PFSK-1 (cell line): ENCODE data around the gene ATP5F1E.

Experiments
- TAF1 ChIP-seq: IDR thresholded peaks from 2 replicates; pipeline ENCODE4 v1.6.1; 2012; ENCODE audit warnings: low read length, control low read depth, borderline replicate concordance; ENCODE audit not compliant: insufficient read depth
- TF ChIP-seq, protein P1 (sequence below), 2 experiments: IDR thresholded peaks; 2 replicates each; pipeline versions ENCODE4 v1.6.1 to v1.8.0; 2011 to 2012; ENCODE audit warnings: low read depth in 2 of 2, low read length in 2 of 2, control low read depth in 1 of 2, inconsistent platforms in 1 of 2, mild to moderate bottlenecking in 1 of 2, moderate library complexity in 1 of 2; ENCODE audit not compliant: insufficient read depth in 1 of 2

DNA sequence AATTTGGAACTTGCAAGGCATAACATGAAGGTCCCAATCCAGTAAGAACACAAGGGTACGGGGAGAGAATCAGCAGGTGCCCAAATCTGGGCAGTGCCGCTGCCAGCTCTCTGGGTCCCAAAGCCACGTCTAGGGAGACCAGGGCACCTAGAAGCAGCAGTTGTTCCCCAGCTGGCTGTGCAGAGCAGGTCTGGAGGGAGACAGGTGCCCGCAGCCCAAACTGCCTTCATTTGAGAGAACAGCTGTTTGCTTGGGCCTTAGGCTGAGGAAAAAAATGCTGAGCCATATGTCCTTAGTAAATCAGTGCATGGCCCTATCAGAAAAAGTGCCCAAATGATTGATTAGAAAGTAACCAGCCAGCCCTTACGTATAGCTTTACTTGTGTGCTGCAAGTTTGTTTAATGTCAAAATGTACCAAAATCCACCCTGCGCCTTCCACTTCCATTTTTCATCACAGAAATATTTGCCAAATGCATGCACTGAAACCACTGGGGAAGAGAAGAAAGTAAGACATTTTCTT is 19.6 kb upstream of the ATP5F1E start:
- TF ChIP-seq TAF1, result no peak
- TF ChIP-seq, protein P1, sequence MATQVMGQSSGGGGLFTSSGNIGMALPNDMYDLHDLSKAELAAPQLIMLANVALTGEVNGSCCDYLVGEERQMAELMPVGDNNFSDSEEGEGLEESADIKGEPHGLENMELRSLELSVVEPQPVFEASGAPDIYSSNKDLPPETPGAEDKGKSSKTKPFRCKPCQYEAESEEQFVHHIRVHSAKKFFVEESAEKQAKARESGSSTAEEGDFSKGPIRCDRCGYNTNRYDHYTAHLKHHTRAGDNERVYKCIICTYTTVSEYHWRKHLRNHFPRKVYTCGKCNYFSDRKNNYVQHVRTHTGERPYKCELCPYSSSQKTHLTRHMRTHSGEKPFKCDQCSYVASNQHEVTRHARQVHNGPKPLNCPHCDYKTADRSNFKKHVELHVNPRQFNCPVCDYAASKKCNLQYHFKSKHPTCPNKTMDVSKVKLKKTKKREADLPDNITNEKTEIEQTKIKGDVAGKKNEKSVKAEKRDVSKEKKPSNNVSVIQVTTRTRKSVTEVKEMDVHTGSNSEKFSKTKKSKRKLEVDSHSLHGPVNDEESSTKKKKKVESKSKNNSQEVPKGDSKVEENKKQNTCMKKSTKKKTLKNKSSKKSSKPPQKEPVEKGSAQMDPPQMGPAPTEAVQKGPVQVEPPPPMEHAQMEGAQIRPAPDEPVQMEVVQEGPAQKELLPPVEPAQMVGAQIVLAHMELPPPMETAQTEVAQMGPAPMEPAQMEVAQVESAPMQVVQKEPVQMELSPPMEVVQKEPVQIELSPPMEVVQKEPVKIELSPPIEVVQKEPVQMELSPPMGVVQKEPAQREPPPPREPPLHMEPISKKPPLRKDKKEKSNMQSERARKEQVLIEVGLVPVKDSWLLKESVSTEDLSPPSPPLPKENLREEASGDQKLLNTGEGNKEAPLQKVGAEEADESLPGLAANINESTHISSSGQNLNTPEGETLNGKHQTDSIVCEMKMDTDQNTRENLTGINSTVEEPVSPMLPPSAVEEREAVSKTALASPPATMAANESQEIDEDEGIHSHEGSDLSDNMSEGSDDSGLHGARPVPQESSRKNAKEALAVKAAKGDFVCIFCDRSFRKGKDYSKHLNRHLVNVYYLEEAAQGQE (IDR thresholded peaks at IDR 0.05; ENCODE audit: insufficient read depth in 1 of 2, low read depth in 2 of 2, low read length in 2 of 2), result no peak
